GM04504 (cell line): Measurements from ENCODE around the gene FGF22.

Source experiments
- DNase-seq: peaks from one replicate; pipeline ENCODE4 v3.0.0-alpha.2; 2012; ENCODE audit warnings: low read depth

Gene FGF22

DNA sequence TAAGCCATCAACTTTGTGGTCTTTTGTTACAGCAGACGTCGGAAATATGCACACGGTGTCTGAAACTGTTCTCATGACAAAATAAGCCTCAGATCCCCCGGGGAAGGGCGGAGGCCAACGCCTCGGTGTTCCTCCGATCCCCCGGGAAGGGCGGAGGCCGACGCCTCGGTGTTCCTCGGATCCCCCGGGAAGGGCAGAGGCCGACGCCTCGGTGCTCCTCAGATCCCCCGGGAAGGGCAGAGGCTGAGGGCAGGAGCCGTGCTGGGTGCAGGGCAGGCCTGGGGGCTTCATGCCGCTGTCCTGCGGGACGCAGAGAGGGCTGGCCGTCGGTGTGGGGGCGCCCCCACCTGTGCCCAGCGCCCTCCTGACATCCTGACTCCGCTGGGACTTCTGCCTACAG is 4.7 kb downstream of the FGF22 start:
- DNase-seq = no peak

DNA sequence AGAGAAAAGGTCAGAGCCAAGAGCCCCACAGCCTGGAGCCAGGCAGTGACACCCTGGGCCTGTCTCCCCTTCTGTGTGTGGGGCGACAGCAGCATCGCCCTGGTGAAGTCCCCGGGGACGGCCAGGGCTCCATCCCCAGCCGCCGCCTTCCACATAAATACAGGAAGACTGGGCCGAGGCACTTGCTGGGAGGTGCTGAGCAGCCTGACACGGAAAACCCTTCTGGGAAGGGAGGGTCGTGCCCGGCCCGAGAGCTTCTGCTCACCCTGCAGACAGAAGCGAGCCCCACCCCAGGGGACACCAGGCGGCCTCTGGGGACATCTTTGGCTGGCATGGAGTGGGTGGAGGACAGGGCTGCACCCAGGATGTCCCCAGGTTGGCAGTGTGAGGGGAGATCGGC is 5.1 kb downstream of the FGF22 start:
- no peak for DNase-seq

DNA sequence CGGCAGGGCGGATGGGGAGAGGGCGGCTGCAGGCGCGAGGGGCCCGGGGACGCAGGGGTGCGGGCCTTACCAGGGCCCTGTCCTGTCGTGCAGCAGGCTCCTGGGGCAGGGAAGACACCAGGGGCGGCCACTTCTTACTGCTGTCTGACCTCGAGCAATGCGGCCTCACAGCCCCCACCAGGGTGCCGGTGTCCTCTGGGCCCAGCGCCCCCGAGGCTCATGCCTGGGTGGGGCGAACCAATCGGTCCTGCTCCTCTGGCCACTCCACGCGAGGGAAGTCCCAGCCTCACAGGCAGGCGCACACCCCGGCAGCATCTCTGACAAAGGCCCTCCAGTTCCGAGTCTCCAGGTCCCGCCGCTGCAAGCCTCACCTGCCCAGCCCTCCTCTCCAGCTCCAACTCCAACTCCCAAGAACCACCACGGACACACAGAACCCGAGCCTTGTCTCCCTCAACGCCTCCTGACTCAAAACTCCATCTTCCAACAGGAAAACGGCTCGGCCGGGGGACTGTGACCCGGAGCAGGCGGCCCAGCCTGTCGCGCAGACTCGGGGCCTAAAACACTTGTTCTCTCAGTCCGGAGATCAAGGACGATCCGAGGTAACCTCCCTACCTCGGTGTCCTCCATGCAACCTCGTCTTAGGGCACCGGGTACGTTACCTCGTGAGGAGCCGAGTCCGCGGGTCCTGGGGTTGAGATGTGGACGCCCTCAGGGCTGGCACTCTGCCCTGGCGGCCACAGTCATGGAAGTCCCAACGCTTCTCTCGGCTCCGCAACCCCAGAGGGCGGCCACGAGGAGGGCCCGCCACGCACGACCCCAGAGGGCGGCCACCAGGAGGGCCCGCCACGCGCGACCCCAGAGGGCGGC is 6.5 kb downstream of the FGF22 start:
- DNase-seq = no peak

DNA sequence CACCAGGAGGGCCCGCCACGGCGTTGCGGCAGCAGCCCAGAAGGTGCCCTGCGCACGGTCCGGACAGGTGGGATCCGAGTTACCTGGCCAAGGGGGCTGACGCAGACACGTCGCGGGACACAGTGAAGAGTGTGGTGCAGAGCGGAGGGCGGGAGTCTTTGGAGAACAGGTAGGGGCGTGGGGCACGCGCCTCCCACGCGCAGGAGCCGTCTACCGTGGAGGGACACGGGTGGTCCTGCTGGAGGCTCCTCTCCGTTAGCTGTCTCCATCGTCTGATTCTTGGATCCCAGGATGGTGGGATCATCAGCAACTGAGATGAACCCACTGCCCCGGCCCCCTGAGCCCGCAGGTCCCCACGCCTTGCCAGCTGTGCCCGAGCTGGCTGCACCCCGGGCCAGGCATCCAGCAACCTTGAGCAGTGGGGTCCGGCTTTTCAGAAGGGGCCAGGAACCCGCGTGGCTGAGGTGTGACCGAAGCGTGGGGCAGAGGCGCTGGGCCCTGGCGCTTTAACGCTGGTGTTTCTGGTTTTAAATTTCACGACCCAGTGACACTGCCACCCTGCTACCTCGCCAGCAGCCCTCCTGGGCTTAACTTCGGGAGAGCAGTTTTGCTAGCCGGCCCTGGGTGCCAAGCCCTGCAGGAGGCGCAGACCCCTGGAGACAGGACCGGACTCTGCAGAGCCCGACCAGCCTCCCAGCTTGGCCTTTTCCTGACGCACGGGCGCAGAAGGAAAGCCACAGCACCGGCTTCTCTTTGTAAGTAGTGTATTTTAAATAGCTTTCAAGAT is 7.3 kb downstream of the FGF22 start:
- no peak for DNase-seq

DNA sequence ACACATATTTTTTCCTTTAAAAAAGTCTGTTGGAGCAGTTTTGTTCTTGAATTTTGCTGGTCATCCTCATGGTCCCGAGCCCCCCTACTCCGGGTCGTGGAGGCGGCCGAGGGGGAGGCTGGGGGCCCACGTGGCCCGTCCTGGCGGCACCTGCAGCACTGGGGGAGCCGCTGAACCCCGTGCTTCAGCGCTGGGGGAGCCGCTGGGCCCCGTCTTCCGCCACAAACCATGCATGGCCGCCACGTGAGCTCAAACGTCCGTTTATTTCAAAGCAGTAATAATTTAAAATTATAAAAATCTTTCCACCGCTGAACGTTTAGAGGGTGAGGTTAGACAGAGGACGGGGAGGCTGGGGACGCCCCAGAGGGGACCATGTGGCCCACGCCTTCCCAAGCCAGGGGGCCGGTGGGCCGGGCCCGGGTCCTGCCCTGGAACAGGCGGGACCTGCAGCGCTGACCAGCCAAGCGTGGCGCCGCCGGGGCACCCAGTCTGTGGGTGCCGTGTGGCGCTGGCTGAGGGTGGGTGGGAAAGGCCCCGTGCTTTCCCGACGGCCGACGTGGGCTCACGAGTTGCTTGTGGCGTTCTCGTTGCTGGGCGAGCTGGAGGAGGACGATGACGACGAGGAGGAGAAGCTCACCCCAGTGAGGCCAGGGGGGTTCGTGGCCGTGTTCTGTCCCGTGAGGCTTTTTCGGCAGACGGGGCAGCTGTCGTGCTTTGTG is 8.0 kb downstream of the FGF22 start:
- DNase-seq = no peak

DNA sequence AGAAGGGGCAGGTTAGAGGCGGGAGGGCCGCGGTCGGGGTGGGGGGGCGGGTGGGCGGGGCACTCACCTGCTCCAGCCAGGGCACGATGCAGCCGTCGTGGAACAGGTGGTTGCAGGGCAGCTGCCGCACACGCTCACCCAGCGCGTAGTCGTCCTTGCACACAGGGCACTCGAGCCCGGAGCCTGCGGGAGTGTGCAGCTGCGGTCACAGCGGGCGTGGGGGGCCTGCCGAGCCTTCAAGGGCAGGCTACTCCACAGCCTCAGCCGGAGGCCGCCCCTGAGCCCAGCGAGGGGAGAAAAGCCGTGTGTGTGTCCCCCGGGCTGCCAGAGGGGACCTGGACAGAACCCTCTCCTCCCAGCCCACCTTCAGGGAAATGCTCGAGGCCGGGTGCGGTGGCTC is 8.6 kb downstream of the FGF22 start:
- no peak for DNase-seq

DNA sequence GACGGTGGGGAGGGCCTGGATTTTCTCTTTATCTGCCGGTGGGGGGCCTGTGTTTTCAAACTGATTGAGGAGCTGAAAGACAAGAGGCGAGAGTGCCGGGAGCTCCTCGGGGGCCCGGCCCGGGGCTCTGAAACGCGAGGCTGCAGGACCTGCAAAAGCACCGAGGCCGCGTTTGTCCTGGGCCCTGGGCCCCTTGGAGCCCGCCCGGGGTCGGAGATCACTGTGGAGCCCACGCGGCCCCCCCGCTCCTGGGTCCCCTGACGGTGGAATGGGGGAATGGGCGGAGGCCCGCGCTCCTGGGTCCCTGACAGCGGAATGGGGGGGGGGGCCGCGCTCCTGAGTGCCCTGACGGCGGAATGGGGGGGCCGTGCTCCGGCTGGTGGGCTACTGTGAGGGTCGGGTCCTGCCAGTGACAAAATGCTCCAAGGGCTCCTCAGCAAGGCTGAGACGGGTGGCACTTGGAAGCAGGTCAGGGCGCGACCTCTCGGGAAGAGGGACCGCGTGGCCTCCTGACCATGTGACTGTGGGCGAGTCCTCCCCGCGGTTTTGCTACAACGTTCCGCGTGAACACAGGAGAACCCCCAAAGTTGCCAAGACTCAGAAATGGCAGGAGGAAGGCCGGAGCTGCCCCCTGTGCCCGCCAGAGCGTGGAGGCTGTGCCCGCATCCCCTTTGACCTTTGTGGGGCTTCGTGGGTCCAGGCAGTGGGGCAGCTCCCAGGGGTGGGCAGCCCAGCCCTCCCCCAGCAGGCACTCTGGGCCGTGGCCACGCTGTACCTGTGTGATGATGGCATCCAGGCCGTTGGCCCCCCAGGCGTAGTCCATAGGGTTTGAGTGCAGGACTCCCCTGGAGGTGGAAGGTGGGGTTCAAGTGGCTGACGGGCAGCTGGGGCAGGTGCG is 9.5 kb downstream of the FGF22 start:
- no peak for DNase-seq

DNA sequence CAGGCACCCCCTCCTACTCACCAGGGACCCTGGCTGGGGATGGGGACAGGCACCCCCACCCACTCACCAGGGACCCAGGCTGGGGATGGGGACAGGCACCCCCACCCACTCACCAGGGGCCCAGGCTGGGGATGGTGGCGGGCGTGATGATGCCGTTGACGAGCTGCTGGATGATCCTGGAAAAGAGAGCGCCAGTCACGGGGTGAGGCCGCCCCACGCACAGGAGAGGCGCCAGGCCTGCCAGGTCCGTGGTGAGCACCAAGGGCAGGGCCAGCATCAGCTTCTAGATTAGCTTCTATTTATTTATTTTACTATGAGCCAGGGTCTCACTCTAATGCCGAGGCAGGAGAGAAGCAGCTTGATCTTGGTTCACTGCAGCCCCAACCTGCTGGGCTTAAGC is 10.4 kb downstream of the FGF22 start:
- DNase-seq = no peak

DNA sequence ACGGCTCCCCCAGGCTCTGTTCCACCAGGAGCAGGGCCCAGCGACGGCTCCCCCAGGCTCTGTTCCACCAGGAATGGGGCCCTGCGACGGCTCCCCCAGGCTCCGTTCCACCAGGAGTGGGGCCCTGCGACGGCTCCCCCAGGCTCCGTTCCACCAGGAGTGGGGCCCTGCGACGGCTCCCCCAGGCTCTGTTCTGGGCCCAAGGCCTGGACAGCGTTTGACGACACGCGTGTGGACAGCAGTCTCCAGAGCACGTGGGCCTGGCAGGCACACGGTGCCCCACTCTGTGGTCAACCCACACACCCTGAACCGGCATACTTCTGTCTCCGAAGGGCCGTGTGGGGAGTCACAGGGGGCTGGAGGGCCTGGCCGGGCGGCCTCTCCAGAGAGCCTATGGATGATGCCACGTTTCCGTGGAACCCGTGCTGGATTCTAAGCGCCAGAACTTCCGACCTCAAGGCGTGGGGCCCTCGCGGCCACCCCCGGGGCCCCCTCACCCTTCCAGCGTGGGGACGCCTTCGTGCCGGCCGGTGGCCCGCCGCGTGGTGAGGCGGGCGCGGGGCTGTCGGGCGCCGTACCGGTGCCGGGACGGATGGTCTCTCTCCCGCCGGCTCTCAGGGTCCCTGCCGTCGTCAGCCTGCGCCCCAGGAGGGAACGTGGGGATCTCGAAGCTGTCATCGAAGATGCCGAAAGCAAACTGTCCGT is 11.6 kb downstream of the FGF22 start:
- DNase-seq = no peak

DNA sequence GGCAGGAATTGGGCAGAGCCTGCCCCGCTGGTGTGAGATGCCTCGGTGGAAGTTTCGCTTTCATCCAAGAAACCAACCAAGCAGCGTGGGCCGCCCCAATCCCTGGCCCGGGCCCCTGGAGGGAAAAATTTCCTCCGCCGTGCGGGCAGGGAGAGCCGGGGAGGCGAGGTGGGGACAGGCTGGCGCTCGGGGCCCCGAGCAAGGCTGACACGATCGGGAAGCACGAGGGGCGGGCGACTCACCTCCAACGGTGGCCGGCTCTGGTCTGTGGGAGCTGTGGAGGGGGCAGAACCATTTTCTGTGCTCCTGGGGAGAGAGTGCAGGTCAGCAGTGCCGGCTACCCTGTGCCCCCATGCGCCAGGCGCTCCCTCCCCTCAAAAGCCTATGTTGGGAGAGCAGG is 12.3 kb downstream of the FGF22 start:
- DNase-seq = no peak

DNA sequence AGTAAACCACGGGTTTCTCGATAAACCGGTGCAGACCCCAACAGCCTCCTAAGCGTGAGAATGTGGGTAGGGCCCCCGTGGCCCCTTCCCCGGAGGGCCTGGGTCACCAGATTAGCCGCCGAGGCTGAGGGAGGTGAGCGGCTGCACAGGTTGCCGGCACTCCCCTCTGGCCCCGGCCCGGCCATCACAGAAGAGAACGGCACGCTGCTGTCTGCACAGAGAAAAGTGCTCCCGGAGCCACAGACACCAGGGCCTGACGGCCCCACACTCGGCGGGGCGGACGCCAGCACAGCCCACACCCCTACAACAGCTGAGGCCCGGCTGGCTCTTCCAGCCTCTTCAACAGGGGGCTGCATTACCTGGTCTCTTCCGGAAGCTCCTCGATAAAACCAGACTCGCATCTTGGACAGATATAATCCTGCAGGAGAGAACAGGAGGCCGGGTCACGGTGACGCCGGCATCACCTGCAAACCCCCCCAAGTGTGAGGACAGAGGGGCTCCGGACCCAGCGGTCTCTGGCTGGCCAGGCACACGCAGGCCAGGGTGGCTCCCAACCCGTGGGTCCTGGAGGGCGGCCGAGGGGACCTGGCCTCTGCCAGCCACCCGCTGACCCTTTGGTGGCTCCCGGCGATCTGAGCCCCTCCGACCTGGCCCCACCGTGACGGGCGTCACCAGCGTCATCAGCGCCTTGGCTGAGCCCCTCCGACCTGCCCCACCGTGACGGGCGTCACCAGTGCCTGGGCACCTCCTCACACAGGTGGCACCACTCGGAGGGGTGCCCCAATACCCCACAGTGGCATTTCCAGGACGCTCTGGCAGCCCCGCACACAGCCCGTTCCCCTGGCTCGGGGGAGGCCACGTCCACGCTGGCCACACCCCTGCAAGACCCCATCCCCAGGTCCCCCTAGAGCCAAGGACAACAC is 13.0 kb downstream of the FGF22 start:
- DNase-seq = no peak

DNA sequence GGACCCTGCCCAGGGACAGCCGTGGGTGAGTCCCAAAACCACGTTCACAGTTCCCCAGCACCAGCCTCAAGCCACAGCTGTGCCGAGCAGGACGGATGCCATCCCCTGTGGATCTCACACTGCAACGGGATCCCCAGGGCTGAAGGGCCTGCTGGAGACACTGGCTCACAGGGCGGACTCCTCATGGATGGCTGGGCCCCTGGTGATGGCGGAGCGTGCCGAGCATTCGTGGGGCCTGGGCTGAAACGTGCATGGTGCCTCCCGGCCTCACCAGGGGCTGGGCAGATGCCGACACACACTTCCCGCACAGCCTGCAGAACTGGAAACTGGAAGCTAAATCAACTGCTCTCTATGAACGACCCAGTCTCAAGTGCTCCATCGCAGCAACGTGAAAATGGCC is 13.7 kb downstream of the FGF22 start:
- DNase-seq = no peak

DNA sequence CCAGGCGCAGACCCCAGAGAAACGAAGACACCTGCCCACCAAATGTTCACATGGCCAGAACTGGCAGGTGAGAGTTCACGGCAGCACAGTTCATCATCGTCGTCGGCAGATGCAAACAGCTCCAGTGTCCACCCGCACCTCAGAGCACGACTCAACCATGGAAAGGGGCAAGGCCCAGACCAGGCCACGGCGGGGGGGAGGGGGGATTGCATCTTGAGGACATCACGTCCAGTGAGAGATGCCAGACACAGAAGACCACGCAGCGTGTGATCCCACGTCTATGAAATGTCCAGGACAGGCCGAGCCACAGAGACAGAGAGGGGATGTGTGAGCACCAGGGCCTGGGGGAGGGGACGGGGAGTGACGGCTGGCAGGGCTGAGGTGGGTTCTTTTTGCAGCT is 16.0 kb downstream of the FGF22 start:
- DNase-seq = no peak

DNA sequence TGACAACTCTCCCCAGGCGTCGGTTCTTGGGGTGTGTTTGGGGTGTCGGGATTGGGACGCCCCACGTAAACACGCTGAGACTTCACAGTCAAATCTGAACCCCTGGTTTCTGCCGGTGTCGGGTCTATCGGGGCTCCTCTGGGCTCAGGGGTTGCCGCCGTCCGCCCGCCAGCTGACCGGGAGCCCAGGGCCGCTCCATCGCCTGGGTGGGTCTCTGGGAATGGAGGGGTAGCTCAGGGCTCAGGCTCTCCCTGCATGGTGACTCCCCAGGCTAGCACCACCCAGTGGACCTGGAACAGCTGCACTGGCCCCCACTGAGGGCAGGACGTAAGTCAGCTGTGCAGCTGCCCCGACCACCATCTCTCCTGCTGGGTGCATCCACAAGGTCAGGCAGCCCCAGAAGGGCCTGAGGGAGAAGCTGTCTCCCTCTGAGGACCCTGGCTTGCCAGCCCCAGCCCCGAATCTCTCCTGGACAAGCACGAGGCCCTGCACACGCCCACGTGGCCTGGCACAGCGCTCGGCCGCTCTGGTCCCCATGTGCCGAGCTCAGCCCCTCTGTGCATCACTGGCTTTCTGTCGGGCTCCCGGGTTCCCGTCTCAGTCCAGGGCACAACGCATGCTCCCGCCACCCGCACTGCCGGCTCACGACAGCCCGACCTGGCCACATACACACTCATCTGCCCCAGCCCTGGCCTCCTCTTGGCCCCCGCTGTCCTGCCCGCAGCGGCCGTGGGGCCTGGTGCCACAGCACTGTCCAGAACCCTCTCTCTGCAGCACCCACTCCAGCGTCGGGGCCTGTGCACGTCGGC is 17.3 kb downstream of the FGF22 start:
- no peak for DNase-seq

DNA sequence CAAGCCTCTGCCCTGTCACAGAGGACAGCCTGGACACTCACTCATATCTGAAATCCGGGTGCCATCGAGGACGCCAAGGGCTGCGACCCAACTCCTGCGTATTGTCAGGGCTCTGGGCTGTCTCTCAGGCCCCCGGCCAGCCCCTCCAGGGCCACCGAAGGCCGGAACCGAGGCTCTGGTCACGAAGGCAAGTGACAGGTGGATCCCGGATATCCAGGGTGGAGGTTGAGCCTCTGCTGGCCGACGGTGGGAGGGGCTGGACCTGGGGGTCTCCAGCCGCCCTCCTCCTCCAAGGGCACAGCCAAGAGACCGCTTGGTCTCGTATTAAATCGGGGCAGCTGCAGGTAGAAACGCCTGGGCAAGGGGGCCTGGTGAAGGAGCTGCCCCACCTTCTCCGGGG is 17.9 kb downstream of the FGF22 start:
- DNase-seq = no peak

DNA sequence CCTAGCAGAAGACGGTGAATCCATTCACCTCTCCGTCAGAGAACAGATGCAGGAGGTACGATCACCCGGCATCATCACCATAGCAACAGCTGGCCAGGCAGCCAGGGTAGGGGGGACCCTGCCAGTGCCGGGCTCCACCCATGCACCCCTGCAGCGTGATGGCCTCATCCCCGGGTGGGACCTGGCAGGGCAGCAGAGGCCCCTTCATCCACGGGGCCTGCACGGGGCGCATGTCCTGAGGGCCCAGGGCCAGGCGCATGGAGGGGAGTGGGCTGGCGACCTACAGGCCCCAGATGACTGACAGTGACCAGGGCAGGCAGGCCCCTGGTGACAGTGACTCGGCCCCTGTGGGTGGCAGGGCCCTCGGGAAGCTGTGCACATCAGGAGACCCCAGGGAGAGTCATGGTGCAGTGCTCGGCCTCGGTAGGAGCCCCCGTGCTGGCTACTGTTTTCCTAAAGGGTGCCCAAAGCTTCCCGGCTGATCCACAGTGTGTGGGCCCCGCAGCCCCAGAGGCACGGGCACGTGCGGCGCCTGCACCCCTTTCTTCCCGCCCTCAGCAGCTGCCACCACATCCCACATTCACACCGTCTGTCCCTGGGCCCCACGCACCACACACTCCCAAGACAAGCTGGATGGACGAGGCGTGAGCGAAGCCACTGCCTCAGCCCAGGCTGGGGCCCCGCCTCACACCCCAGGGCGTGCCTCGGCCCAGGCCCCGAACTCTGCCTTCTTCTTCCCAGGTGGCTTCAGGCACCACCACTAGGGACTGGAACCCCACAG is 18.6 kb downstream of the FGF22 start:
- DNase-seq = no peak

DNA sequence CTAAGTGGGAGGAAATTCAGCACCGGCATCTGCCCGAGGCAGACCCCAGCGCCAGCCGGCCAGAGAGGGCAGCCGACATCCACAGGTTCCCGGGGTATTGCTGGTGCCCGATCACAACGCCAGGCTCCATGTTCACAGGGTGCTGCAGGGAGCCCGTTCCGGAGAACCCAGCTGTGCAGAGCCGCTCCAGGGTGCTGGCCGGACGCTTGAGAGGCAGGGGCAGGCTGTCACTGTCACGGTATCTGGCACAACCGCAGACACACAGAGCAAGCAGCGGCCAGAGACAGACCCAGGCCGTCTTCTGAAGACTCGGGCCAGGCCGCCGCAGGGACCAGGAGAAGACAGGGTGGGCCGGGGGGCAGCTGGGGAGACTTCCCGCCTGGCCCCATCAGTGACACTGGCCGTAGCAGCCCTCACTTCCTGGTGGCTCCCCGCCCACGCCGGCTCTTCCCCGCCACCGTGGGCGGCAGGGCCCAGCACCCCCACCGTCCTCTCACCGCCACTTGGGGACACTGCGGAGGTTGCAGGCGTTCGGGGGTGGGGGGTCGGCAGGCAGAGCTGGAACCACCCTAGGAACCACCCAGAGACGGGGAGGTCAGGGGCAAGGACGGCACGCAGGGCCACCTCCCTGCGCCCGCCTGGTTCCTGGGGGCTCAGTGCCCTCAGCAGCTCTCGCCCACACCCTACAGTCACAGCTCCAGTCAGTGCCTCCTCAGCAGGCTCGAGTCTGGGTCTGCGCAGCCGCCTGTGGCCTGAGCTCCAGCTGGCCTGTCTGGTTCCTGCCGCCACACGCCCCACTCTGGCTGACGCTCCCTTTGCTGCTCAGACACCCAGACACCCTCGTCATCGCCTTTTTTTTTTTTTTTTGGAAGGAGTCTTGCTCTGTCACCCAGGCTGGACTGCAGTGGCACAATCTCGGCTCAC is 19.5 kb downstream of the FGF22 start:
- DNase-seq = no peak
